Naive B cell (primary cell): ENCODE data around the gene TNPO3. TPM values are rescaled to one million over a fixed set of nuclear protein-coding genes. Genes with fewer than 3 reads are reported as not detected.
A peak's percentile ranks its signal among the peaks of the same experiment; 100 is the strongest.

Experiments
- ATAC-seq, 2 donors: fragments of 150-1000 bp; cut with Tn5 transposase; 2 replicates each; pipeline ENCODE4 v1.10.0; 2021; ENCODE audit warnings: low read depth in 2 of 2, mild to moderate bottlenecking in 2 of 2, moderate library complexity in 2 of 2
- DNase-seq: peaks from one replicate; pipeline ENCODE4 v3.0.0; 2022
- H3K27ac Mint-ChIP-seq, 6 donors: one replicate each; pipeline ENCODE4 v1.8.0; 2020 to 2022; ENCODE audit warnings: mild to moderate bottlenecking in 6 of 6, mixed read lengths in 6 of 6, moderate library complexity in 5 of 6, inconsistent platforms in 2 of 6
- H3K27me3 Mint-ChIP-seq, 3 donors: one replicate each; pipeline ENCODE4 v1.8.0; 2021 to 2022; ENCODE audit warnings: mixed read lengths in 3 of 3, mild to moderate bottlenecking in 1 of 3
- H3K36me3 Mint-ChIP-seq, 2 donors: one replicate each; pipeline ENCODE4 v1.8.0; 2020 to 2022; ENCODE audit warnings: mixed read lengths in 2 of 2, inconsistent platforms in 1 of 2, mild to moderate bottlenecking in 1 of 2
- H3K4me1 Mint-ChIP-seq, 3 donors: one replicate each; pipeline ENCODE4 v1.8.0; 2020 to 2022; ENCODE audit warnings: mixed read lengths in 3 of 3, inconsistent platforms in 1 of 3, mild to moderate bottlenecking in 1 of 3, moderate library complexity in 1 of 3
- H3K4me3 Mint-ChIP-seq, 8 donors: one replicate each; pipeline ENCODE4 v1.8.0; 2020 to 2022; ENCODE audit warnings: mild to moderate bottlenecking in 8 of 8, mixed read lengths in 8 of 8, moderate library complexity in 8 of 8, inconsistent platforms in 2 of 8
- H3K9me3 Mint-ChIP-seq, 7 donors: one replicate each; pipeline ENCODE4 v1.8.0; 2020 to 2022; ENCODE audit warnings: mixed read lengths in 7 of 7, mild to moderate bottlenecking in 5 of 7, inconsistent platforms in 2 of 7, moderate library complexity in 1 of 7
- polyA plus RNA-seq, 6 donors: library from polyadenylated mRNA; unstranded; fragments of 300-500 nt; fragmentation: Illumina TruSeq; gene quantifications; one replicate each; pipeline ENCODE4 v1.2.3, GENCODE V29; 2021; ENCODE audit warnings: low read depth in 6 of 6

The TNPO3 gene
- polyA plus RNA-seq, 6 donors from 2014 or later, result 28.7 to 38.7 (median 34.1) TPM

GRCh38 chr7:128922496-128923410 is 132.2 kb downstream of the TNPO3 start:
- peaks cover 0 to 6% (median 0%) of the 10 kb centered on the region in 3 donors for H3K4me1 Mint-ChIP-seq
- peaks cover 9 to 24% (median 18%) of the 10 kb centered on the region in 3 donors for H3K27me3 Mint-ChIP-seq
- DNase-seq (no peak), ATAC-seq (no peak)
- H3K36me3 Mint-ChIP-seq, result no peaks in the 10 kb centered on the region
- no peak overlapping the region for H3K4me3 Mint-ChIP-seq
- H3K27ac Mint-ChIP-seq, result no peak overlapping the region
- no peaks in the 10 kb centered on the region for H3K9me3 Mint-ChIP-seq

DNA sequence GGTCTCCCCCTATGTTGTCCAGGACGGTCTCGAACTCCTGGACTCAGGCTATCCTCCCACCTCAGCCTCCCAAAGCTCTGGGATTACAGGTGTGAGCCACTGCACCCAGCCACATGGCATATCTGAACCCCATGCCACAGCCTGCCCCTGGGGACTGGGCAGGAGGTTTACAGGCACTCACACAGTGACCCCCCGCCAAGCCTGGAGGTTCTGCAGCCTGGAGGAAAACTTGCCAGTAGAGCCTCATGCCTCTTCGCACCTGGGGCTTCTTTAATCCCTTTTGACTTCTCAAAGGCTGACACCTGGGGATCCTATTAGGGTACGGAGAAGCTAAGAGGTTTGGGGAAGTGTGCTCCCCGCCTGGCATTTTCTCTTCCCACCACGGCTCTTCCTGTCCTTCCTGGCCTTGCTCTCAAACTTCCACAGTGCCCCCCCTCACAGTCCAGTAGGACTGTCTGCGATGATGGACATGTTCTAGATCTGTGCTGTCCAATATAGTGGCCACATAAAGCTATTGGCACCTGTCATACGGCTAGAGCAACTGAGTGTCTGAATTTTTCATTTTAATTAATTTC is 133.0 kb downstream of the TNPO3 start:
- Mint-ChIP-seq H3K4me1 (peaks cover 0 to 6% (median 0%) of the 10 kb centered on the region in 3 donors), H3K36me3 (no peaks in the 10 kb centered on the region), H3K27ac (no peak overlapping the region), H3K4me3 (peak overlapping the region in 1 of 8 donors; percentile 14), H3K27me3 (peaks cover 9 to 24% (median 18%) of the 10 kb centered on the region in 3 donors), H3K9me3 (no peaks in the 10 kb centered on the region)
- DNase-seq, result no peak
- ATAC-seq, result no peak

DNA sequence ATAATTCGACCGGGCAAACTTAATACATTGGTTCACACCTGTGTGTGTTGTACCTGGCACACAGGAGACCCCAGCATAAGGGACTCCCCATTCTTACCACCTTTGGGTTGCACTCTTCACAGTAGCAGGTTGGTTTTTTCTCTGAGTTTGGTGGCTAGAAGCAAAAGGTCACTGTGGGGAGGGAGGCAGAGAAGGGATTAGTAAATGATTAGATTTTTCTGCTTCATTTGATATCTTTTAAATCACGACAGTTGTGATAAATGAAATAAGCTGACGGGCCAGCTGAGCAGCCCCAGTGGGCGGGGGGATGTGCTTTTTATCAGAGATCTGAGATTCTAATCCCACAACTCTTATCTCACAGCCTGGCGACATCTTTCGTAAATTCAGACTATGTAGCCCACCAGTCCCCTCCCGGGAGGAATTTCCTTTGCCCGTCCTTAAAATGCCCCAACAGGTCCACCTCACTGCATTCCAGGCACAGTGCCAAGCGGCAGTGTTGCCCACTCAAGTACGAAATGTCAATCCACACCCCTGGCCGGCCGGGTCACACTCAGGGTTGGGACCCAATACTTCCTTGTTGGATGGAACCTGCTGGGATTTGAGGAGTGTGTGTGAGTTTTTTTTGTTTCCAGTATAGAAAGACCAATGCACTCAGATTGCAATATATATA is 133.9 kb downstream of the TNPO3 start:
- Mint-ChIP-seq H3K4me3 (no peak overlapping the region), H3K27me3 (peaks cover 9 to 24% (median 18%) of the 10 kb centered on the region in 3 donors), H3K27ac (peak overlapping the region in 1 of 6 donors; percentile 21), H3K36me3 (no peaks in the 10 kb centered on the region), H3K9me3 (no peaks in the 10 kb centered on the region), H3K4me1 (peaks cover 0 to 6% (median 0%) of the 10 kb centered on the region in 3 donors)
- DNase-seq (no peak), ATAC-seq (no peak)

- H3K27ac Mint-ChIP-seq, result peak overlapping the region in 1 of 6 donors; percentile 21
- H3K36me3 Mint-ChIP-seq, result no peaks in the 10 kb centered on the region
- no peaks in the 10 kb centered on the region for H3K9me3 Mint-ChIP-seq
- no peak overlapping the region for H3K4me3 Mint-ChIP-seq
- H3K4me1 Mint-ChIP-seq, result peaks cover 4 to 11% (median 5%) of the 10 kb centered on the region in 3 donors
- H3K27me3 Mint-ChIP-seq, result peaks cover 14 to 30% (median 24%) of the 10 kb centered on the region in 3 donors
- ATAC-seq, result no peak
- DNase-seq, result no peak
These were observed 134.8 kb downstream of the TNPO3 start for GRCh38 chr7:128919881-128920799.

GRCh38 chr7:128919241-128919640 is 135.7 kb downstream of the TNPO3 start:
- no peak overlapping the region for H3K4me3 Mint-ChIP-seq
- H3K27ac Mint-ChIP-seq, result peak overlapping the region in 2 of 6 donors; percentile 47 to 84
- H3K4me1 Mint-ChIP-seq, result peaks cover 10 to 19% (median 10%) of the 10 kb centered on the region in 3 donors
- H3K36me3 Mint-ChIP-seq, result no peaks in the 10 kb centered on the region
- no peaks in the 10 kb centered on the region for H3K9me3 Mint-ChIP-seq
- ATAC-seq, result no peak
- peaks cover 14 to 35% (median 30%) of the 10 kb centered on the region in 3 donors for H3K27me3 Mint-ChIP-seq
- no peak for DNase-seq

- DNase-seq, result no peak
- Mint-ChIP-seq H3K36me3 (no peaks in the 10 kb centered on the region), H3K4me3 (peak overlapping the region in 1 of 8 donors; percentile 62), H3K9me3 (no peaks in the 10 kb centered on the region), H3K27ac (peak overlapping the region in 2 of 6 donors; percentile 32 to 83), H3K27me3 (peaks cover 14 to 38% (median 34%) of the 10 kb centered on the region in 3 donors), H3K4me1 (peaks cover 12 to 24% (median 12%) of the 10 kb centered on the region in 3 donors)
- ATAC-seq, result no peak
These were observed 136.8 kb downstream of the TNPO3 start for GRCh38 chr7:128918016-128918665.

- Mint-ChIP-seq H3K4me3 (peak overlapping the region in 3 of 8 donors; percentile 29 to 80 (median 70)), H3K4me1 (peaks cover 12 to 24% (median 12%) of the 10 kb centered on the region in 3 donors), H3K27me3 (peaks cover 13 to 33% (median 32%) of the 10 kb centered on the region in 3 donors), H3K9me3 (no peaks in the 10 kb centered on the region), H3K36me3 (no peaks in the 10 kb centered on the region), H3K27ac (peak overlapping the region in 1 of 6 donors; percentile 91)
- DNase-seq, result no peak
- ATAC-seq, result no peak
These were observed 137.8 kb downstream of the TNPO3 start for GRCh38 chr7:128917122-128917521.

DNA sequence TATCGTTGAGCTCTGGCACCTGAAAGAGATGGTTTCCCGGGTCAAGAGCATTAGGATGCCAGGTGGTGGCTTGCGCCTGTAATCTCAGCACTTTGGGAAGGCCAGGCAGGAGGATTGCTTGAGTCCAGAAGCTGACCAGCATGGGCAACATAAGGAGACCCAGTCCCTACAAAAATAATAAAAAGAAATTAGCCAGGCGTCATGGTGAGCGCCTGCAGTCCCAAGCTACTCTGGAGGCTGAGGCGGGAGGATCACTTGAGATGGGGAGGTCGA is 138.3 kb downstream of the TNPO3 start:
- peak overlapping the region; percentile 20 to 81 (median 62) for H3K4me3 Mint-ChIP-seq
- ATAC-seq (no peak), DNase-seq (no peak)
- no peaks in the 10 kb centered on the region for H3K36me3 Mint-ChIP-seq
- H3K9me3 Mint-ChIP-seq, result no peaks in the 10 kb centered on the region
- peaks cover 16 to 34% (median 32%) of the 10 kb centered on the region in 3 donors for H3K27me3 Mint-ChIP-seq
- H3K27ac Mint-ChIP-seq, result peak overlapping the region in 1 of 6 donors; percentile 27
- peaks cover 12 to 24% (median 12%) of the 10 kb centered on the region in 3 donors for H3K4me1 Mint-ChIP-seq

GRCh38 chr7:128915841-128916642 is 138.9 kb downstream of the TNPO3 start:
- Mint-ChIP-seq H3K9me3 (no peaks in the 10 kb centered on the region), H3K27ac (peak overlapping the region in 3 of 6 donors; percentile 27 to 85 (median 76)), H3K4me3 (peak overlapping the region; percentile 80 to 97 (median 86)), H3K27me3 (peaks cover 17 to 39% (median 35%) of the 10 kb centered on the region in 3 donors), H3K36me3 (no peaks in the 10 kb centered on the region), H3K4me1 (peaks cover 12 to 24% (median 12%) of the 10 kb centered on the region in 3 donors)
- DNase-seq (no peak), ATAC-seq (no peak)

DNA sequence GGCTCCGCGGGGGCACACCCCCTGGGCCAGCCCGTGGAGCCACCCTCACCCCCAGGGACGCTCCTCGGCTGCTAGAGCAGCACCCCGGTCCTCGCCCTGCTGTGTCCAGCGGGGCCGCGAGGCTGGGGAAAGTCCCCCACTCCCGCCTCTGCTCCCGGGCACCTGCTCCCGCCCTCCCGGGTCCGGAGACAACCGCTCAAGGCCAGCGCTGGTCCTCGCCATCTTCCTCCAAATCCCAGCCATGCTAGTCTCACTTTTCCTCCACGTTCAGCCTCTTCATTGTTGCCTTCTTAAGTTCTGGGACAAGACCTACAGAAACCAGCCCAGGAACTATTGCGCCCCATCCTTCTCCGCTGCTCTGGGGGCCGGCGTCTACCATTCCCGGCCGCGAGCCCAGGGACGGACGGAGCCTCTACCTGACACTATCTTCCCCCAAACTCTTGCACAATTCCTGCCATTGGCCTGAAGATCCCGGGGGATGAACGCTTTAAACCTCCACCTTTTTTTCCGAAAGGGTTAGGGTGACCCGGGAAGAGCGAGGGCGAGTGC is 139.6 kb downstream of the TNPO3 start:
- peak overlapping the region in 4 of 6 donors; percentile 25 to 96 (median 73) for H3K27ac Mint-ChIP-seq
- H3K36me3 Mint-ChIP-seq, result no peaks in the 10 kb centered on the region
- peak overlapping the region; percentile 80 to 97 (median 86) for H3K4me3 Mint-ChIP-seq
- ATAC-seq (peak; percentile 24 to 26), DNase-seq (no peak)
- peaks cover 12 to 18% (median 12%) of the 10 kb centered on the region in 3 donors for H3K4me1 Mint-ChIP-seq
- H3K9me3 Mint-ChIP-seq, result no peaks in the 10 kb centered on the region
- peaks cover 15 to 40% (median 34%) of the 10 kb centered on the region in 3 donors for H3K27me3 Mint-ChIP-seq

GRCh38 chr7:128914566-128915151 is 140.3 kb downstream of the TNPO3 start:
- H3K36me3 Mint-ChIP-seq, result no peaks in the 10 kb centered on the region
- ATAC-seq (peak; percentile 88 to 91), DNase-seq (peak; percentile 56)
- peak overlapping the region; percentile 65 to 89 (median 80) for H3K4me3 Mint-ChIP-seq
- H3K9me3 Mint-ChIP-seq, result no peaks in the 10 kb centered on the region
- H3K4me1 Mint-ChIP-seq, result peaks cover 16 to 25% (median 16%) of the 10 kb centered on the region in 3 donors
- H3K27me3 Mint-ChIP-seq, result peaks cover 16 to 44% (median 39%) of the 10 kb centered on the region in 3 donors
- peak overlapping the region in 3 of 6 donors; percentile 25 to 85 (median 38) for H3K27ac Mint-ChIP-seq
